ENCODE data around the gene RAB11FIP5. TPM values are rescaled to one million over a fixed set of nuclear protein-coding genes. Genes with fewer than 3 reads are reported as not detected.

Gene RAB11FIP5
- total and polyA plus RNA-seq, 10 of the 15 experiments (the other 5 are each of a cell fraction or from before 2014, with no cell fraction given) = 0.03 to 0.20 (median 0.06) TPM; not detected in 6

- ChIA-PET POLR2A (no interaction called here), SMC1A (ENCODE audit: uncharacterized antibody, unreplicated experiment) (interaction anchor here (1.2 kb wide), 1 partner anchor 32 kb away, joined by 3 read pairs; no protein-coding TSS in a partner anchor), CTCF (no interaction called here), RAD21 (ENCODE audit: unreplicated experiment) (no interaction called here)
- Histone ChIP-seq H4K20me1 (ENCODE audit: control insufficient read depth, insufficient read depth) (no peaks in the 10 kb centered on the region), H3K27me3 (replicated peaks in 1 of 2; ENCODE audit: control insufficient read depth in 2 of 2, insufficient read depth in 2 of 2, low read length in 1 of 2) (no peaks in the 10 kb centered on the region; a peak in 1 of 4 replicates), H3K27ac (ENCODE audit: control insufficient read depth, insufficient read depth) (no peak overlapping the region), H3K4me1 (ENCODE audit: control insufficient read depth, insufficient read depth, low read length) (no peaks in the 10 kb centered on the region), H3K9ac (ENCODE audit: control insufficient read depth, insufficient read depth, low read length) (no peak overlapping the region), H3K36me3 (ENCODE audit: control insufficient read depth in 2 of 2, insufficient read depth in 2 of 2, low read length in 1 of 2) (no peaks in the 10 kb centered on the region), H3K4me3 (no peak overlapping the region), H3K9me3 (replicated peaks; ENCODE audit: control insufficient read depth, insufficient read depth, low read length) (no peaks in the 10 kb centered on the region), H3K4me2 (ENCODE audit: control insufficient read depth, insufficient read depth) (no peak overlapping the region), H3K79me2 (ENCODE audit: control insufficient read depth, insufficient read depth, low read length) (no peaks in the 10 kb centered on the region), H2AFZ (ENCODE audit: control insufficient read depth, low read depth, low read length) (no peak overlapping the region)
- TF ChIP-seq ZSCAN29 (IDR thresholded peaks at IDR 0.05) (no peak), REST (IDR thresholded peaks at IDR 0.05; ENCODE audit: low read depth, low read length) (no peak), CREB1 (IDR thresholded peaks at IDR 0.05; ENCODE audit: low read depth) (no peak), ZNF217 (IDR thresholded peaks at IDR 0.05) (no peak), CUX1 (IDR thresholded peaks at IDR 0.05; ENCODE audit: insufficient replicate concordance, low read depth, low read length) (no peak), SMAD5 (IDR thresholded peaks at IDR 0.05; ENCODE audit: low read depth) (no peak), SREBF2 (IDR thresholded peaks at IDR 0.05; ENCODE audit: low read length) (no peak), TBL1XR1 (IDR thresholded peaks at IDR 0.05; ENCODE audit: low read depth, low read length) (no peak)
- in situ Hi-C loops (cut with MboI) = no loop called here
- WGBS (ENCODE audit: insufficient coverage, insufficient replicate concordance, low lambda C conversion rate, missing lambda C conversion rate) = 6% methylated on average over 2 of the region's 2 CpGs
- intact Hi-C loops (cut with micrococcal nuclease; ENCODE audit: unreplicated experiment) = no loop called here
- DNase-seq (ENCODE audit: low read depth, low spot score) (no peak), FAIRE-seq (no peak), ATAC-seq (no peak)
- BruUV-seq (replicated peaks) = no TSS peak
These were observed 30.2 kb upstream of the RAB11FIP5 start for GRCh38 chr2:73142937-73143336.
